HG02798 (cell line): ENCODE data around the gene FBXO47.

Experiments
- ATAC-seq: cut with Tn5 transposase; IDR thresholded peaks from one replicate; pipeline ENCODE4 v1.9.1; 2021; ENCODE audit warnings: mild to moderate bottlenecking; ENCODE audit not compliant: unreplicated experiment, poor library complexity

FBXO47 gene, protein sequence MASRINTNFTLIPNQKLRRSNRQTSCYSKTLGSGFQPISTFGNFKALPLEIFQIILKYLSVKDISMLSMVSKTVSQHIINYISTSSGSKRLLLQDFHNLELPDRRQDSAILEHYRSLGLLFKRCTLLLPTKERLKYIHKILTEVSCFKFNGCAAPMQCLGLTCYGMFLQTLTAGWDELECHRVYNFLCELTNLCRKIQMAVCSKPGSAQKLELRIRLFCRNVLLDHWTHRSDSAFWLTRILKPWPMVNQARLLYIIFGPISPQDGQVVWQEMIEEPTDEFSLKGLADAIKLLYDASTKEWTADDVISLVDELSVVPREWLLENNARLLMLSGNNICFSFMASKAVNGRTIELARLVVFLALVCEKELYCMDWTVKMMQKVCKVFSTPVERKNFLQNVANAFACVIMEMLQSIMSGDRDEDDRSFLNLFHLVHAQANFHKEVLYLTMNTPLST

DNA sequence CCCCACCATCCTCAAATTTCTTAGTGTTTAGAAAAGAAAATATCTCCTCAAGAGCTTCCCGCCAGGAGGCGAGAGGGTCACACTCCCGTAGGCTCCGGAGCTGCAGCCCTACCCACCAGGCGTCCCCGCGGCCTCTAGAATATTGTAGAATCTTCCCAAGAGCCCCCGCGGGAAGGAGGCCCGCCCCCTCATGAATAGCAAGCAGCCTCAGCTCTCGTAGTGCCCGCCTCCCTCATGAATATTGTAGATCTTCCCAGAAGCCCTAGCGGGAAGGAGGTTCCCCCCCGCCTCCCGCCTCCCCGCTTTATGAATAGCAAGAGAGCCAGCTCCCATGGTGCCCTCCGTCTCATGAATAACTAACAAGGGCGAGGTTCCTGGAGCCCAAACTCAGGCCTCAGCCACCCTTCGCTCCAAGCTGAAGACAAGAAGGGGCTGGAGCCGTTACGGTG, at the start of gene FBXO47:
Gene FBXO47 (minus strand): TSS at position 114 of the 449 bp plus-strand sequence. CDS start 4,378 bp downstream, outside the sequence.
- peak; percentile 65 for ATAC-seq

DNA sequence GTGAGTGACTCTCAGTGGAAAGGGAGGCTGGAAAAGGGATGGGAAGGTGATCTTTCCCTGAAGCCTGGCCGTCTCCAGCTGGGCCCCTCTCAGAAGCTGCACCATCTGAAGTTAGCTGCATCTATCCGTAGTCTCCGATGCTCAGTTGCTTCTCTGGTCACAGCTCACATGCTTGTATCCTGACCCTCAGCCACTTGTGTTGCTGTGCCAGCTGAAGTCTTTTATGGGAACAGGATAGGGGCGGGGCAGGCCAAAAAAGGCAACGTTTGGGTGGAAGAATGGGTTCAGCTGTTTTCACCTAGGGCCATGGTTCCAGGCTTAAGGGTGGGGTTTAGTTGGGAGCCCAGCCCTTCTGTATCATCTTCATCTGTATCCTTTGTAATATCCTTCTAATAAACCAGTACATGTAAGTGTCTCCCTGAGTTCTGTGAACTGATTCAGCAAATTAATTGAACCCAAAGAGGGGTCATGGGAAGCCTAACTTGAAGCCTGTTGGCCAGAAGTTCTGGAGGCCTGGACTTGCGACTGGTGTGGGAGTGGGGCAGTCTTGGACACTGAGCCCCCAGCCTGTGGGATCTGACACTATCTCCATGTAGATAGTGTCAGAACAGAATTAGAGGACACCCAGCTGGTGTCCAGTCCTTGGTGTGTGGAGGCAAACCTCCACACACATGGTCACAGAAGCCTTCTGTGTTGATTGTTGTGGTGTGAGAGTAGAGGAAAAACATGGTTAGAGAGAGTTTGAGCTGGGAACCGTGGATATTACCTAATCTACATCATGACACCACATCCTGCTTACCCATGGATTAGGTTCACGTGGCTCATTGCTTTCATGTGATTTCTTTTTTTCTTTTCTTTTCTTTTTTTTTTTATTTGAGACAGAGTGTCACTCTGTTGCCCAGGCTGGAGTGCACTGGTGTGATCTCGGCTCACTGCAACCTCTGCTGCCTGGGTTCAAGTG, 49.3 kb upstream of the FBXO47 start:
- no peak for ATAC-seq

DNA sequence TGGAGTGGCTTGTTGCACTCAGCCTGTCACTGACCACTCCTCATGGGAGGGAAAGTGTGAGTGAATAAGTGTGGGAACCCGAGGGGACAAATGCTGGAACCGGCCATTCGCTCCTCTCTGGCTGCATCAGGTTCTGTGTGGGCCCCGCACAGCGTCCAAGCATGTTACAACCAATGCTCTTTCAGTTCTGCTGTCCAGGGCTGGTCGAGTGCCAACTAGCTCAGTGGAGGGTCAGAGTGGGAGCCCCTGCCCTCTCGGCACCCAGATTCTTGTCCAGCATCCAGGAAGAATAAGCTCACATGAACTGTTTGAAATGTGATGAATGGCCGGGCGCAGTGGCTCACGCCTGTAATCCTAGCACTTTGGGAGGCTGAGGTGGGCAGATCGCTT, 48.3 kb upstream of the FBXO47 start:
- ATAC-seq = no peak

DNA sequence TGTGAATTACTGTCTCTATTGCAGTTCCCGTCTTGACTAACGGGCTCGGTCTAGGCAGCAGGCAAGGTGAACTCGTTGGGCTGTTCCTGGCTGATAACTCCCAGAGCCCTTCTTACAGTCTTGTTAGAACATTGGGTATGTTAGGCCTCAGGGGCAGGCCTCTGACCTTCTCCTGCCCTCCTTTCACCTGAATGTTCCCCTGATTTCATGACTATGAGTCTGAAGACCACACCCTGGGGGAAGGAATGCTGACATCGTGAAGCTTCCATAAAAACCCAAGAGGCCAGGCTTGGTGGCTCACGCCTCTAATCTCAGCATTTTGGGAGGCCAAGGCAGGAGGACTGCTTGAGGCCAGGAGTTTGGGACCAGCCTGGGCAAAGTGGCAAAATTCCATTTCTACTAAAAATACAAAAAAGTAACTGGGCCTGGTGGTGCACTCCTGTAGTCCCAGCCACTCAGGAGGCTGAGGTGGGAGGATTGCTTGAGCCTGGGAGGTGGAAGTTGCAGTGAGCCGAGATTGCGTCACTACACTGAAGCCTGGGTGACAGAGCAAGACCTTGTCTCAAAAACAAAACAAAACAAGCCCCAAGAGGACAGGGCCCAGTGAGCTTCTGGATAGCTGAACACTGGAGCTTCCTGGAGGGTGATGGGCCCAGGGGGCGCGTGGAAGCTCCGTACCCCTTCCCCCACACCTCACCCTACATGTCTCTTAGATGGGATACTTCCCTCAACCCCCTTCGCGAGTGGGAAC, 47.8 kb upstream of the FBXO47 start:
- ATAC-seq = no peak

DNA sequence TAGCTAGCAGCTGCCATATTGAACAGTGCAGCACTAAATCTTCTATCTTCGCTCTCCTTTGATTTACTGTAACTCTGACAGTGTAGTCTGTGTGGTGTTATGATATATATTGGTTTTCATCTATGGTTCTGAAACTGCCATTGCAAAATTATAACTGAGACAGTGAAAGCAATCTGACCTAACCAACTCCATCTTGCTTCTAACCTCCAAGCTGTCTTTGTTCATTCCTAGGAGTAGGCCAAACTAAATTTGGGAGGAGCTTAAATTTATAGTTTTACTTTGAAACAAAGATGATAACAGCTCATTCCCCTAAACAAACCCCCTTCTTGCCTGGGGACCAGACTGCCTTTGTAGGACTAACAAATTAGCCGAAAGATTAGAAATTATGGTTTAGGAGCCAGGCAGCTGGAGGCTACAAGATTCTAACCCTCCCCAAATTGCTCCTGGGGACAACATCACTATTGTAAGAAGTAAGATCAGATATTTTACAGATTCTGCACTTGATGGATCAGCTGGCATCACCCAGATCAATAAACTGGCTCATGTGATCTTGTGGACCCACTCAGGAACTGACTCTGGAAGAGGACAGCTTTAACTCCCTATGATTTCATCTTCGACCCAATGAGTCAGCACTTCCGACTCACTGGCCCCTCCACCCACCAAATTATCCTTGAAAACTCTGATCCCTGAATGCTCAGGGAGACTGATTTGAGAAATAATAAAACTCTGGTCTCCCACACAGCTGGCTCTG, 47.0 kb upstream of the FBXO47 start:
- no peak for ATAC-seq

DNA sequence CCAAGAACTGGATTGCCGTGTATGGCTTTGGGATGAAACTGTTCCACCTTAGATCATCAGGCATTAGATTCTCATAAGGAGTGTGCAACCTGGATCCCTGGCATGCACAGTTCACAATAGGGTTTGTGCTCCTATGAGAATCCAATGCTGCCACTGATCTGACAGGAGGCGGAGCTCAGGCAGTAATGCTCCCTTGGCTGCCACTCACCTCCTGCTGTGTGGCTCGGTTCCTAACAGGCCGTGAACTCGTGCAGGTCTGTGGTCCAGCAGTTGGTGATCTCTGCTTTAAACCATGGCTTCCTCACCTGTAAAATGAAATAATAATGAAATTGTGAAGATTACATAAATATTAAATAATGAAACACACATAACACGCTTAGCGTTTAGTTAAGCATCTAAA, 45.5 kb upstream of the FBXO47 start:
- ATAC-seq = no peak

DNA sequence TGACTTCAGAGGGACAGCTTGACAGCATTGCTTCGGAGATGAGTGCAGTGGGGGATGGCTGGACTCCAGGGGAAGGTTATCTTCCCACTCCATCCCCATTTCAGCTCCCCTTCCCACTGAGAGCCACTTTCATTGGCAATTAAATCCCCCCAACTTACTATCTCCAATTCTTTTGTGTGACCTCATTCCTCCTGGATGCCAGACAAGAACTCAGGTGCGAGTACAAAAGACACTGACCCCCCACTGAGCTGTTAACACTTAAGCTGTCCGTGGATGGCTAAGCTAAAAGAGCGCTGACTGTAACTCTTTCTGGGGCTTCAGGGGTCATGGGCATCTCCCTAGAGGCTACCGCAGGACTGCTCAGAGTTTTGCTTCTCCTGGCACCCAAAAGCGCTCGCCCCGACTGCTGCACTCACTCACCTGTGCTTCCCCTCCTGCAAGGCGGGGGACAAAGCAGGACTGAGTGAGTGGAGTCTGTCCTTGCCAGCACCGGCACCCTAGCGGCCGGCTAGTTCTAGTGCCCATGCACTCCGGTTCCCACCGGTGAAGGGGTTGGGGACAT, 44.8 kb upstream of the FBXO47 start:
- no peak for ATAC-seq

DNA sequence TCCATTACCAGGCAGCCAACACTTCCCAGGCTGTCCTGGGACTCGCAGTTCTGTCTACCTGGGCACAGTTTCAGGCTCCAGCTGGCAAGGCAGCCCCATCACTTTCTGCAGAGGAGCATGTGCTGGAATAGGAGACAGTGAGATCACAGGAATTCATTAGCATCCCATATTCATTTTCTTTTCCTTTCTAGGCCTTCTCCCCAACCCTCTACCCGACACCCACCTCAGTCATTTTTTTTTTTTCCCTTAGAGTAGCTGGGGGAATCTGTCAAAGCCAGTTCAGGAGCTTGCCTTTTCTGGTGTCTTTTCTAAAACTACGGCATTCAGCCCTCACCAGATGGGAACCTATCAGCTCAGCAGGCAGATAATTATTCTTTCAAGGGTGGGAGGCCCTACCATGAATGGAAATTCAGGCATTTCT, 42.4 kb upstream of the FBXO47 start:
- ATAC-seq = no peak

DNA sequence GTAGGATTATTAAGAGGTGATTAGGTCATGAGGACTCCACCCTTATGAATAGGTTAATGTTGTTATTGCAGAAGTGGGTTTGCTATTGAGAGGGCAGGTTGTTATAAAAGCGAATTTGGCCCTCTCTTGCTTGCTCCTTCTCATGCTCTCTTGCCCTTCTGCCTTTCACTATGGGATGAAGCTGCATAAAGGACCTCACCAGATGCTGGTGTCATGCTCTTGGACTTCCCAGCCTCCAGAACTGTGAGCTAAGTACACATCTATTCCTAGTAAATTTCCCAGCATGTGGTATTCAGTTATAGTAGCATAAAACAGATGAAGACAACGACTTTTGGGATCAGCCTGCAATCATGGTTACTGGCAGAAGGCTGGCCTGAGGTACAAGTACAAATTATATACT, 41.4 kb upstream of the FBXO47 start:
- ATAC-seq = no peak

DNA sequence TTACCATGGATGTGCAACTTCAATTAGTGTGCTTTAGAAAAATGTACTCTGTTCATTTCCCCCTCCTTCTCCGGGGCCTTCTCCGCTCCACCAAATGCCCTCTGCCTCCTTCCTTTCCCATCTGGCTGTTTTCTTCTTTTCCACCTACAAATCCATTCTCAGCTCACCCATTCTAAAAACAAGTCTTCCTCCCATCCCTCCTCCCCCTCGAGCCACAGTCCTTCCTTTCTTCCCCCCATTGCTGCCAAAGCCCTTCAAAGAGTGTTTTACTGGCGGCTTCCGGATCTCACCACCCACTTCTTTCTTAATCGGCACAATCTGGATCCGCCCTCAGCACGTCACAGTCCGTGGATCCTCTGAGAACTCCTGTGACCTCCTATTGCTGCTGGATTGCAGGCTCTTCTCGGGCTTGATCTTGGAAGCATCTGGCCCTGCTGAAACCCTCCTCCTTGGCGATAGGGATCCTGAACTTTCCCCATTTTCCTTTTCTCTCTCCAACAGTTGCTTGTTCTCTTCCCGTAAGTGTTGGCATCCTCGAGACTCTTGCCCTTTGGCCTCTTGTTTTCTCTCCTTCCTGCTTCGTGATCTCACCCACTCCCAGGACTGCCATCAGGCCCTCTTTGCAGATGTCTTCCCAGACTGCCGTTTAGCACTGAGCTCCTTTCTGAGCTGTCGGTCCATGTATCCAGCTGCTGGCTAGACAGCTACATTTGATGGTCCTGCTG, 36.0 kb upstream of the FBXO47 start:
- no peak for ATAC-seq

DNA sequence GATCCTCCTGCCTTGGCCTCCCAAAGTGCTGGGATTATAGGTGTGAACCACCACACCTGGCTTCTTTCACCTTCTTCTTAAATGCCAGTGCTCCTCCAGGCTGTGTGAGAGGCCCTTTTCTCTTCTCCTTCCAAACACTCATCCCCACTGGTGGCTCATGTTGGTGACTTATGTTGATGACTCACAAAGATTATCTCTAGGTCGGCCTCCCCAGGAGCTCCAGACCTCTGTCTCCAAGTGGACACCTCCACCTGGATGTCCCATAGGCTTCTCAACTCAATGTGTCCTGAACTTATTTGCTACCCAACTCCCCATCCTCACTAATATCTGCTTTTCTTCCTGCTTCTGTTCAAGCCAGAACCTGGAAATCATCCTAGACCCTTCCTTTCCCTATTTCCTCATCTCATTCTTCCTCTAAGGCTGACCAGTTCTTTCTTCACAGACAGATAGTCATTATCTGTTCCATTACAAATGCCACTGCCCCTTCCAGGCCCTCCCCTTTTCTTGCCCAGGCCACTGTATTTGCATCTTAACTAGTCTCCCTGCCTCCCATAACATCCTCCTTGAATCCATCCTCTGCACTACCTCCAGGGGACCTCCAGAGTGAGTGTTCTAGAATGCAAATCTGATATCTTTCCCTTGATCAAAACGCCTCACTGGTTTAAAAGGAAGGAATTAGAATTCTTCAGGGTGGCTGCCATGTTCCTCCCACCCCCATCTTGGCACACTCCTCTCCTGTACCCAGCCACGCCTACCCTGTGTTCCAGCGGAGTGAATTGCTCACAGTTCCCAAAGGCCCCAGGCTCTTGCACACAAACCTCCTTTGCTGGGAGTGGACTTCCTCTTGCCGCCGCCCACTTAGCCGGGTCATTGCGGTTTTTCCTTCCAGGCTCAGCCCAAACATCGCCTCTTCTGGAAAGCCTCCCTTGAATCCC, 34.8 kb upstream of the FBXO47 start:
- no peak for ATAC-seq

DNA sequence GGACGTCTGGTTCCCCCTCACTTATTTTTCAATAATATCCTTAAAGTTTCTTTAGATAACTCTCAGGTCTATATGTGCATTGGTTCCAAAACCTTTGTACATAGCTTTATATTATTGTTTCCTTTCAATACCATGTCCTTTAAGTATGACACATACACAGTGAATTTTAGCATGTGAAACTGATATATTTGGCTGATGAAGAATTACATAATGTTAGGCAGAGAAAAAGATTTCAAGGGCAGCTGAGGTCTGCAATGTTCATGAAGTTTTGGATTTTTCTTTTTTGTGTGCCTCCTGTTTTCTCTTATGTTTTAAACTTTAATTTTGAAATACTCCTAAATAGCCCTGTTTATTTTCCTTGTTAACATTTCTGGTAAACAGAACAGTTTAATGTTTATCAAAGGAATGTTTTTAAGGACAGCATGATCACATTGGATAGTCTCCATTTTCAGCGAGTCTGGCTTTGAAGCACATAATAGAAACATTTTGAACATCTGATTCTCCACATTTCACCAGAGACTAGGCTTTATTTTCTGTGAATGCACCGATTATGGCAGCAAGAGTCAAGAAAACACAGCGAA, 32.9 kb upstream of the FBXO47 start:
- ATAC-seq = no peak

DNA sequence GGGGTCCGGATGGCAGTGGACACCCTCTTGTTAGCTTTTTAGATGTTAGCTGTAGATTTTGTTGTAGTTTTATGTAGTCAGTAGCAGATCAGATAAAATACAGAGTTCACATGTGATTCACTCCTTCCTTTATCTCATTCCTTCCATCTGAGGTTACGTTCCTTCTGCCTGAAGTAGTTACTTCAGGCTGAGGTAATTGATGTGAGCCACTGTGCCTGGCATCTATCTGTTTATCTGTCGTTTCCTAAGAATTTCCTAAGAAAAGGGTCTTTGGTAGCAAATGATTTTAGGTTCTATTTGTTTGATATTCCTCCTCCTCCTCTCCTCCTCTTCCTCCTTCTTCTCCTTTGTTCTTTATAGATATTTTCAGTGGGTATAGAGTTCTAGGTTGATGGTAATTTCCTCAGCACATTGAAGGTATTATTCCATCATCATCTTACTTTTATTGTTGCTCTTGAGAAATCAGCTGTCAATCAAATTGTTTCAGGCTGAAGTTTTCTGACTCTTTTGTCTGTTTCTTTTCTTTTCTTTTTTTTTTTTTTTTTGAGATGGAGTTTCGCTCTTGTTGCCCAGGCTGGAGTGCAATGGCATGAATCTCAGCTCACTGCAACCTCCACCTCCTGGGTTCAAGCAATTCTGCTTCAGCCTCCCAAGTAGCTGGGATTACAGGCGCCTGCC, 29.6 kb upstream of the FBXO47 start:
- no peak for ATAC-seq

DNA sequence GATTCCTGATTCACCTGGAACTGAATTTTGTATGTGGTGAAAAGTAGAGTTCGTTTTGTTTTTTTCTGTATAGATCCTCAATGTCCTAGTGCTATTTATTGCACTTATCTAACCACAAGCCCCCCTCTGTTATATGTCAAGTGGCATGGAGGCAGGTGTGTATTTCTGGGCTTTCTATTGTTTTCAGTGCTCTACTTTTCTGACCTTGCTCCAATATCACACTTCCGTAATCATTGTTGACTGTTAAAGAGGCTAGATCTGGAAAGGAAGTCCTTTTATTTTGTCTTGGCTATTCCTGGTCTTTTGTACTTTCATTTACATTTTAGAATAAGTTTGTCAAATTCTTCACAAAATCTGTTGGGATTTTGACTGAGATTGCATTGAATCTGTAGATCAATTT, 26.8 kb upstream of the FBXO47 start:
- no peak for ATAC-seq

DNA sequence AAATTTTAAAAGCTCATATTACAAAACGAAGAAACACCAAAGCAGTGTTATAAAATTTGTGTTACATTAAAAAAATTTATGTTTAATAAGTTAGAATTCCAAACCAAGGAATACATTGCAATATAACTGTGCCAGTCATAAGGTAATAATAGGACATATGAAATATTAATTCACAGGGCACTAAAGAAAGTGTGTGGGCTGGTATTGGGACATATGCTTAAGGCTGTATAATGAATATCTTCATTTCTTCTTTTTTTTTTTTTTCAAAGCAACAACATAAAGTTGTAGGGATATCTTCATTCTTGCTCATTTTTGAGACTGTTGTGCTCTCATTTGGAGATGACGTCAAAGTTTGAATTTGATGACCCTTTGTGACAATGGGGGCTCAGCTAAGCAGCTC, 17.5 kb upstream of the FBXO47 start:
- no peak for ATAC-seq

DNA sequence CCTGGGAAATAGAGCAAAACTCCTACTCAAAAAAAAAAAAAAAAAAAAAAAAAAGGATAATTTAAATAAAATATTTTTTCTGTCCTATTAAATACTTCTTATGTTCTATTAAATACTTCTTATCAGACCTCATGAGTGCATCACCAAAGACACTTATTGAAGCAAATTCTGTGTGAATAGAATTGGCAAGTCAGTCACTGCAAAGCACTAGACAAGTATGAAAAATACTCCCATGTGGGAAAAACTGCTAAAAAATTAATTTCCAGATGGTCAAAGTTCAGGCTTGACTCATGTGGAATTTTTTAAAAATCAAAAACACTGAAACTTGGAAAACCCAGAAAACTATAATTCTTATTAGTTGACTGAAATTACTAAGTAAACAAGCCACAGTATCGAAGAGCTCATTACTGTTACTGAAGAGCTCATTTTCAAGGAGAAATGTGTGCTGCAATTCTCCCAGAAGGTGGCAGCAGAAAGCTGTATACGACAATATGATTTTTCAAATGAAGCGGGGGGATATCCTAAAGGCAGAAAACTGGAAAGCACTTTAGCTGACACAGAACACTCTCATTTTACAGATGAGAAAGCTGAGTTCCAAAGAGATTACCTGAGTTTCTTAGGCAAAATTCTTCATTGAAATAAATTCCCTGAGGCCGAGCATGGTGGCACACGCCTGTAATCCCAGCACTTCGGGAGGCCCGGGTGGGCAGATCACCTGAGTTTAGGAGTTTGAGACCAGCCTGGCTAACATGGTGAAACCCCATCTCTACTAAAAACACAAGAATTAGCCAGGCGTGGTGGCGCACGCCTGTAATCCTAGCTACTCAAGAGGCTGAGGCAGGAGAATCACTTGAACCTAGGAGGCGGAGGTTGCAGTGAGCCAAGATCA, 15.9 kb upstream of the FBXO47 start:
- ATAC-seq = no peak
